Kidney glomerular epithelial cell (primary cell): ENCODE measurements around the gene SERTAD1.
"Not testable (repeated sequence)": the region's sequence is repeated elsewhere in the genome, so short reads cannot be mapped to it uniquely, and the experiment has no call there.

Experiments used
- DNase-seq: peaks from one replicate; lab custom pipeline; 2025; lab: John Stamatoyannopoulos, UW

SERTAD1 gene

GRCh38 chr19:40452016-40452415 lies 26.2 kb upstream of the SERTAD1 start:
- no peak for DNase-seq

- no peak for DNase-seq
Observed at GRCh38 chr19:40450664-40451063, 24.9 kb upstream of the SERTAD1 start.

GRCh38 chr19:40449506-40449905 lies 23.7 kb upstream of the SERTAD1 start:
- DNase-seq: no peak

GRCh38 chr19:40446263-40446784 lies 20.5 kb upstream of the SERTAD1 start:
- no peak for DNase-seq

- DNase-seq: no peak
Observed at GRCh38 chr19:40445780-40446262, 20.0 kb upstream of the SERTAD1 start.

GRCh38 chr19:40444825-40445312 lies 19.1 kb upstream of the SERTAD1 start:
- no peak for DNase-seq

GRCh38 chr19:40444000-40444824 lies 18.4 kb upstream of the SERTAD1 start, which contains the start of gene SERTAD3:
Gene SERTAD3 (minus strand): TSS chr19:40444335. CDS start chr19:40442080, 2,255 bp downstream.
- peak; percentile 90 for DNase-seq

GRCh38 chr19:40443131-40443999 lies 17.6 kb upstream of the SERTAD1 start:
- peak; percentile 96 for DNase-seq

GRCh38 chr19:40442328-40443130 lies 16.7 kb upstream of the SERTAD1 start:
- no peak for DNase-seq

- DNase-seq: no peak
Observed at GRCh38 chr19:40441719-40442253, 16.0 kb upstream of the SERTAD1 start.

- no peak for DNase-seq
Observed at GRCh38 chr19:40438284-40438683, 12.5 kb upstream of the SERTAD1 start.

GRCh38 chr19:40433391-40434216 lies 7.8 kb upstream of the SERTAD1 start:
- DNase-seq: peak; percentile 67

- DNase-seq: not testable (repeated sequence)
Observed at GRCh38 chr19:40432760-40433159, 7.0 kb upstream of the SERTAD1 start.

GRCh38 chr19:40431698-40432097 lies 5.9 kb upstream of the SERTAD1 start:
- DNase-seq: no peak

- DNase-seq: not testable (repeated sequence)
Observed at GRCh38 chr19:40430242-40430641, 4.5 kb upstream of the SERTAD1 start.

- not testable (repeated sequence) for DNase-seq
Observed at GRCh38 chr19:40428197-40428596, 2.4 kb upstream of the SERTAD1 start.

GRCh38 chr19:40424637-40425449 lies 949 bp downstream of the SERTAD1 start:
- DNase-seq: peak; percentile 42

GRCh38 chr19:40423938-40424337 lies 1.9 kb downstream of the SERTAD1 start:
- DNase-seq: no peak
